AG09319 (cell line): ENCODE data around the gene AUTS2.

Experiments
- DNase-seq: peaks from one replicate; pipeline ENCODE4 v3.0.0-alpha.2; 2010; ENCODE audit warnings: low read depth; ENCODE audit errors: extremely low read depth
- CTCF ChIP-seq: IDR thresholded peaks from 2 replicates; pipeline ENCODE4 v1.5.1; 2011; ENCODE audit warnings: low read depth, mild to moderate bottlenecking, inconsistent platforms, low read length, moderate library complexity

AUTS2 gene

GRCh38 chr7:70374772-70375533 is 776.7 kb downstream of the AUTS2 start:
- TF ChIP-seq CTCF, result no peak
- DNase-seq, result no peak

GRCh38 chr7:70376561-70377031 is 778.3 kb downstream of the AUTS2 start:
- no peak for DNase-seq
- no peak for TF ChIP-seq CTCF

GRCh38 chr7:70377957-70378356 is 779.7 kb downstream of the AUTS2 start:
- no peak for DNase-seq
- no peak for TF ChIP-seq CTCF

DNA sequence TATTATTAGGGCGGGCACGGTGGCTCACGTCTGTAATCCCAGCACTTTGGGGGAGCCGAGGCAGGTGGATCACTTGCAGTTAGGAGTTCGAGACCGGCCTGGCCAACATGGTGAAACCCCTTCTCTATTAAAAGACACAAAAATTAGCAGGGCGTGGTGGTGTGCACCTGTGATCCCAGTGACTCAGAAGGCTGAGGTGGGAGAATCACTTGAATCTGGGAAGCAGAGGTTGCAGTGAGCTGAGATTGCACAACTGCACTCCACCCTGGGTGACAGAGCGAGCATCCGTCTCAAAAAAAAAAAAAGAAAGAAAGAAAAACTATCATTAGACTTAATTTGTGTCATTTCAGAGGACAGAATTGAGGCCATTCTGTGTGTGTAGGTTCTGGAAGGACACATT is 780.9 kb downstream of the AUTS2 start:
- DNase-seq, result no peak
- no peak for TF ChIP-seq CTCF

DNA sequence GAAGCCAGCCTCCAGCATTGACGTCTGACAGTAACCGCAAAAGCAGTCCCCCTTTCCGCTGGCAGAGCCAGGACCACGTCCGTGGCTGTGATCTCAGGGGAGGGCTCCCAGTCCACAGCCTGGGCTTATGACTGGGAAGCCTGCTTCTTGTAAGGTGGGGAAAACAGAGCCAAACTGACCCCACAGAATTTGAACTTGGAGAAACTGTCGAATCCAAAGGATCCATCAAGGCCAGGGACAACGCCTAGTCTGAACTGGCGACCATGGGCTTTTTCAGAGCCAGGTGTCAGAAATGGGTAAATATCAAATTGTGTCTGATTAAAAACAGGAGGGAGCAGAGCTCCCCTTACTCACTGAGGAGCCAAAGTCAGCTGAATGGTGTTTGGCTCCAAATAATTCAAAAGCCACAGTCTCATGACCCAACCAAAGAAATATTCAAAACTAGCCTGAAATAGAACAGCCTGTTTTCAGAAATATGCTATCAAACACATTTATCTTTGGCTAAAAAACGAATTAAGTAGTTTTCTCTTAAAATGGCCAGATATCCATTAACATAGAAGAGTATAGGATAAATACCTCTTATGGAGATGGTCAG is 782.2 kb downstream of the AUTS2 start:
- DNase-seq, result peak; percentile 3
- TF ChIP-seq CTCF, result no peak

GRCh38 chr7:70383066-70383782 is 784.9 kb downstream of the AUTS2 start:
- no peak for DNase-seq
- no peak for TF ChIP-seq CTCF

- TF ChIP-seq CTCF, result no peak
- no peak for DNase-seq
Observed at GRCh38 chr7:70384024-70384423, 785.7 kb downstream of the AUTS2 start.
